Common myeloid progenitor, CD34-positive (primary cell): ENCODE measurements around the gene BBS12.

Experiments used
- CTCF ChIA-PET: fragments of 350-600 bp; sonication (Branson Sonifier 250); formaldehyde crosslinking; loops from one replicate; lab custom pipeline; 2021; ENCODE audit warnings: antibody characterized with exemption; lab: Charles Lee
- POLR2A ChIA-PET: fragments of 350-600 bp; sonication (Branson Sonifier 250); formaldehyde crosslinking; loops from one replicate; lab custom pipeline; 2021; ENCODE audit warnings: antibody characterized with exemption; lab: Charles Lee
- DNase-seq, 3 donors: peaks; one replicate each; pipeline versions ENCODE4 v3.0.0 to v3.0.0-alpha.2; 2013
- H3K27ac ChIP-seq, 2 experiments: 1 replicate in 1 of 2; 2 replicates in 1 of 2; pipeline ENCODE4 v1.7.0; 2013; ENCODE audit warnings: inconsistent platforms in 2 of 2, low read length in 2 of 2, mild to moderate bottlenecking in 2 of 2, low read depth in 1 of 2, moderate library complexity in 1 of 2; ENCODE audit not compliant: severe bottlenecking in 2 of 2, insufficient read depth in 1 of 2, poor library complexity in 1 of 2
- H3K27me3 ChIP-seq, 5 experiments: replicated peaks in 2 of 5; 1 replicate in 3 of 5; 2 replicates in 2 of 5; pipeline versions ENCODE4 v1.6.1 to v1.7.0; 2013; ENCODE audit warnings: low read length in 4 of 5, mild to moderate bottlenecking in 2 of 5, moderate library complexity in 2 of 5, inconsistent platforms in 1 of 5; ENCODE audit not compliant: insufficient read depth in 5 of 5, control insufficient read depth in 4 of 5
- H3K36me3 ChIP-seq, 4 experiments: 1 replicate in 2 of 4; 2 replicates in 2 of 4; pipeline versions ENCODE4 v1.6.1 to v1.7.0; 2013; ENCODE audit warnings: low read length in 3 of 4, control low read depth in 1 of 4, mild to moderate bottlenecking in 1 of 4; ENCODE audit not compliant: control insufficient read depth in 4 of 4, insufficient read depth in 4 of 4
- H3K4me1 ChIP-seq, 4 experiments: 1 replicate in 3 of 4; 2 replicates in 1 of 4; pipeline versions ENCODE4 v1.6.1 to v1.7.1; 2013; ENCODE audit warnings: low read length in 3 of 4, mild to moderate bottlenecking in 3 of 4, control low read depth in 1 of 4, inconsistent platforms in 1 of 4, moderate library complexity in 1 of 4; ENCODE audit not compliant: control insufficient read depth in 4 of 4, insufficient read depth in 4 of 4; ENCODE audit errors: control extremely low read depth in 1 of 4
- H3K4me3 ChIP-seq, 7 experiments: 1 replicate in 4 of 7; 2 replicates in 3 of 7; pipeline versions ENCODE4 v1.5.1 to v1.7.0; 2013; ENCODE audit warnings: mild to moderate bottlenecking in 7 of 7, low read length in 6 of 7, moderate library complexity in 6 of 7, inconsistent platforms in 2 of 7, low read depth in 2 of 7, control low read depth in 1 of 7; ENCODE audit not compliant: insufficient read depth in 4 of 7, control insufficient read depth in 1 of 7; ENCODE audit errors: extremely low read depth in 1 of 7
- H3K9me3 ChIP-seq, 5 experiments: 1 replicate in 4 of 5; 2 replicates in 1 of 5; pipeline versions ENCODE4 v1.6.1 to v1.7.1; 2013; ENCODE audit warnings: low read length in 4 of 5, mild to moderate bottlenecking in 2 of 5, inconsistent platforms in 1 of 5, low read depth in 1 of 5, moderate library complexity in 1 of 5; ENCODE audit not compliant: control insufficient read depth in 4 of 5, insufficient read depth in 2 of 5; ENCODE audit errors: control extremely low read depth in 1 of 5
- WGBS: methylation state at CpG from one replicate; pipeline ENCODE4 v1.1.5; 2013; ENCODE audit not compliant: insufficient coverage; 5-methylcytosine and 5-hydroxymethylcytosine counted together

BBS12 gene

GRCh38 chr4:122712782-122713181 lies 19.7 kb upstream of the BBS12 start:
- POLR2A ChIA-PET = no interaction called here
- no peak overlapping the region for H3K4me3 ChIP-seq
- H3K27me3 ChIP-seq = peaks cover 0 to 8% (median 0%) of the 10 kb centered on the region in 5 experiments
- H3K36me3 ChIP-seq = no peaks in the 10 kb centered on the region
- peak in 2 of 3 donors; percentile 32 to 36 for DNase-seq
- CTCF ChIA-PET = interaction anchor here (1.1 kb wide), 1 partner anchor 109 kb away, joined by 3 read pairs; no protein-coding TSS in a partner anchor
- WGBS = no CpG with 5 or more reads among the region's 4 CpGs
- no peaks in the 10 kb centered on the region for H3K9me3 ChIP-seq
- no peaks in the 10 kb centered on the region for H3K4me1 ChIP-seq
- H3K27ac ChIP-seq = no peak overlapping the region

- Histone ChIP-seq H3K36me3 (no peaks in the 10 kb centered on the region), H3K4me1 (no peaks in the 10 kb centered on the region), H3K9me3 (no peaks in the 10 kb centered on the region), H3K4me3 (no peak overlapping the region), H3K27ac (no peak overlapping the region), H3K27me3 (peaks cover 0 to 6% (median 0%) of the 10 kb centered on the region in 5 experiments)
- no CpG with 5 or more reads among the region's 5 CpGs for WGBS
- ChIA-PET CTCF (interaction anchor here (1.4 kb wide), 1 partner anchor 8 kb away, joined by 4 read pairs; no protein-coding TSS in a partner anchor), POLR2A (no interaction called here)
- DNase-seq = no peak
Observed at GRCh38 chr4:122715221-122715620, 17.3 kb upstream of the BBS12 start.

GRCh38 chr4:122716825-122717448 lies 15.6 kb upstream of the BBS12 start:
- ChIA-PET POLR2A (no interaction called here), CTCF (interaction anchor here (0.7 to 1.9 kb wide), 9 partner anchors 12 to 816 kb away, joined by 3 to 11 read pairs (median 4); no protein-coding TSS in a partner anchor)
- Histone ChIP-seq H3K9me3 (no peaks in the 10 kb centered on the region), H3K4me1 (no peaks in the 10 kb centered on the region), H3K27me3 (peaks cover 0 to 5% (median 0%) of the 10 kb centered on the region in 5 experiments), H3K36me3 (no peaks in the 10 kb centered on the region), H3K27ac (no peak overlapping the region), H3K4me3 (no peak overlapping the region)
- DNase-seq = peak; percentile 55 to 69 (median 66)
- WGBS = 0% methylated on average over 1 of the region's 4 CpGs

- no peak for DNase-seq
Observed at GRCh38 chr4:122718281-122718680, 14.2 kb upstream of the BBS12 start.

DNA sequence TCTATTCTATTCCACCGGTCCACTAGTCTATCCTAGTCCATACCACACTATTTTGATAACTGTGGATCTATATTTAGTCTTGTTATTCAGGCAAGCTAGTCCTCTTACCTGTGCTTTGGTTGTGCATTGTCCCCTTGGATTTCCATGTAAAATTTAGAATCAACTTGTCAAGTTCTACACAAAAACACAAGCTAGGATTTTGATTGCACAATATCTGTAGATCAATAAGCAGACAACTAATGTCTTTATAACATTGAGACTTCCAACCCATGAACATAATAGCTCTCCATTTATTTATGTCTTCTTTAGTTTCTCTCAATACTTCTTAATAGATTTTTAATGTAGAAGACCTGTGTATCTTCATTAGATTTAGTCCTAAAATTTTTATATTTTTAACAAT lies 10.2 kb upstream of the BBS12 start:
- no CpG with 5 or more reads among the region's 1 CpG for WGBS
- H3K4me1 ChIP-seq = no peaks in the 10 kb centered on the region
- H3K4me3 ChIP-seq = no peak overlapping the region
- H3K27ac ChIP-seq = no peak overlapping the region
- peaks cover 0 to 5% (median 0%) of the 10 kb centered on the region in 5 experiments for H3K27me3 ChIP-seq
- no peaks in the 10 kb centered on the region for H3K36me3 ChIP-seq
- no peak for DNase-seq
- H3K9me3 ChIP-seq = no peaks in the 10 kb centered on the region
- ChIA-PET POLR2A (no interaction called here), CTCF (interaction anchor here (1.1 to 1.7 kb wide), 3 partner anchors 11 to 35 kb away, joined by 3 to 5 read pairs (median 3); partner anchors contain the start of gene BBS12)

More at GRCh38 chr4:122718281-122718680, 14.2 kb upstream of the BBS12 start:
- ChIA-PET CTCF (interaction anchor here (1.4 to 1.9 kb wide), 4 partner anchors 13 to 115 kb away, joined by 3 to 11 read pairs (median 6); partner anchors contain the start of gene BBS12), POLR2A (no interaction called here)
- H3K9me3 ChIP-seq = no peaks in the 10 kb centered on the region
- H3K4me1 ChIP-seq = no peaks in the 10 kb centered on the region
- peaks cover 0 to 5% (median 0%) of the 10 kb centered on the region in 5 experiments for H3K27me3 ChIP-seq
- H3K36me3 ChIP-seq = no peaks in the 10 kb centered on the region
- H3K27ac ChIP-seq = no peak overlapping the region
- H3K4me3 ChIP-seq = no peak overlapping the region
- WGBS = 100% methylated on average over 2 of the region's 2 CpGs

DNA sequence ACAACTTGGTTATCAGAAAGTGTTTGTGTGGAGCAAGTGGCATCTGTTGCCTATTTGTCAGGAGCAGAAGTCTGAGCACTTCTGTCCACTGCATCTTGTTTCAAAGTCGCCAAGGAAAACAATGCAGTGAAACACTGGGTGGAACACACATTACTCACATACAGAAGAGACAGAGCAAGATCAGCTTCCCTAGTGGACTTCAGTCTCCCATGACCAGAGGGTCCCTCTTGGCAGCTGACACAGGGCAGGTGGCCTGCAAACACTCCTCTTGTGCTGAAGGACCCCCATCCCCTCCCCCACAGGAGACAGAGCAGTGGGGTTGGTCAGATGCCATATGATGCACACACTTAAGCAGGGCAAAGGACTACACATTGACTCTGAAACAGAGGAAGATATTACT lies 3.6 kb upstream of the BBS12 start:
- CTCF ChIA-PET = no interaction called here
- Histone ChIP-seq H3K4me3 (no peak overlapping the region), H3K27me3 (no peaks in the 10 kb centered on the region), H3K27ac (no peak overlapping the region), H3K9me3 (no peaks in the 10 kb centered on the region), H3K36me3 (no peaks in the 10 kb centered on the region), H3K4me1 (peaks cover 3 to 14% (median 8%) of the 10 kb centered on the region in 4 experiments)
- DNase-seq = no peak
- WGBS = 100% methylated on average over 1 of the region's 1 CpG
- POLR2A ChIA-PET = no interaction called here

- peaks cover 3 to 14% (median 8%) of the 10 kb centered on the region in 4 experiments for H3K4me1 ChIP-seq
- POLR2A ChIA-PET = no interaction called here
- CTCF ChIA-PET = interaction anchor here (0.9 to 2.5 kb wide), 11 partner anchors 8 to 831 kb away, joined by 3 to 11 read pairs (median 5); no protein-coding TSS in a partner anchor
- H3K9me3 ChIP-seq = no peaks in the 10 kb centered on the region
- peak overlapping the region in 1 of 2 experiments; percentile 47 for H3K27ac ChIP-seq
- H3K27me3 ChIP-seq = no peaks in the 10 kb centered on the region
- WGBS = 60% methylated on average over 1 of the region's 2 CpGs
- H3K36me3 ChIP-seq = no peaks in the 10 kb centered on the region
- no peak for DNase-seq
- peak overlapping the region in 2 of 7 experiments; percentile 46 to 53 for H3K4me3 ChIP-seq
Observed at GRCh38 chr4:122731676-122732075, 828 bp upstream of the BBS12 start.
